RWPE1 (cell line): ENCODE measurements around the gene THTPA.

ENCODE experiments used
- CTCF ChIA-PET: fragments of 350-600 bp; sonication (Branson Sonifier 250); formaldehyde crosslinking; extraction: SDS; loops from one replicate; lab custom pipeline; 2021; lab: Yijun Ruan, JAX
- POLR2A ChIA-PET: fragments of 400-600 bp; formaldehyde crosslinking; extraction: SDS; loops from one replicate; lab custom pipeline; 2020; ENCODE audit warnings: antibody characterized with exemption; ENCODE audit not compliant: low non-redundant PET; lab: Yijun Ruan, JAX
- DNase-seq: peaks from one replicate; pipeline ENCODE4 v3.0.0; 2012; ENCODE audit warnings: low spot score
- H3K27ac ChIP-seq: fragments of 450-650 bp; 2 replicates; pipeline ENCODE4 v1.5.1; 2017
- CTCF ChIP-seq: fragments of 450-650 bp; conservative IDR thresholded peaks from 2 replicates; pipeline ENCODE4 v1.5.1; 2017; ENCODE audit warnings: low read depth, mild to moderate bottlenecking

Gene THTPA

DNA sequence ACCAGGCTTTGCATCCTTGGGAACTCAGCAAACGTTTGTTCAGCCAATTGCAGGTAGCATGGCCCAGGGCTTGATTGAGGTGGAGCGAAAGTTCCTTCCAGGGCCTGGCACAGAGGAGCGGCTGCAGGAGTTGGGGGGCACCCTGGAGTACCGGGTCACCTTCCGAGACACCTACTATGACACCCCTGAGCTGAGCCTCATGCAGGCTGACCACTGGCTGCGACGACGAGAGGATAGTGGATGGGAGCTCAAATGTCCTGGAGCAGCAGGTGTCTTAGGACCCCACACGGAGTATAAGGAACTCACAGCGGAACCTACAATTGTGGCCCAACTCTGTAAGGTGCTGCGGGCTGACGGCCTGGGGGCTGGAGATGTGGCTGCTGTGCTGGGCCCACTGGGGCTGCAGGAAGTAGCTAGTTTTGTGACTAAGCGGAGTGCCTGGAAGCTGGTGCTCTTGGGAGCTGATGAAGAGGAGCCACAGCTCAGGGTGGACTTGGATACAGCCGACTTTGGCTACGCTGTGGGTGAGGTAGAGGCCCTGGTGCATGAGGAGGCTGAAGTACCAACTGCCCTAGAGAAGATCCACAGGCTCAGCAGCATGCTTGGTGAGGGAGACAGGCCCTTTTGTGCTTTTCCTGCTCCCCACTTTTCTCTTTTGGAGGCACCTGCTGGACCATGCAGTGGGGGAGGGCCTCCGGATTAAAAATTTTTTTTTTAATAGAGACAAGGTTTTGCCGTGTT lies 799 bp downstream of the THTPA start:
- no peak for TF ChIP-seq CTCF
- no peak for DNase-seq
- H3K27ac ChIP-seq: peak overlapping the region; percentile 79
- CTCF ChIA-PET: interaction anchor here (0.7 to 1.7 kb wide), 2 partner anchors 10 to 75 kb away, joined by 3 to 7 read pairs; no protein-coding TSS in a partner anchor
- POLR2A ChIA-PET: interaction anchor here (0.6 to 1.2 kb wide), 2 partner anchors 10 to 87 kb away, joined by 3 read pairs; no protein-coding TSS in a partner anchor

DNA sequence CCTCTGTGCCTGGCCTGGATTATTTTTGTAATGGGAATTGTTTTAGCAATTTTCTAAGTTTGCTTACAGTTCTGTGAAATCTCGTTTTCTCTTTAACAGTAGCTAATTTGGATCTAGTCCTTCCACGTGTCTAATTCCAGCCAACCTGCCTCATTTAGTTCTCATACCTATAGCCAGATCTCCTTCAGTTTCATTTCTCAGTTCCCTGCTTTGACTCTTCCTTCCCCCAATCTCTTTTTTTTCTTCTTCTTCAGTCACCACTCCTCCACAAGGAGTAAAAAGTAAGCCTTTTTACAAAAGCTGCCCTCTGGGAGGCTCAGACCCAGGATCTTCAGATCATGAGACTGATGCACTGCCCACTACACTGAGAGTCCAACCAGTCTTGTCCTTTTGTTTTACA lies 1.4 kb downstream of the THTPA start:
- H3K27ac ChIP-seq: peak overlapping the region; percentile 79
- TF ChIP-seq CTCF: no peak
- POLR2A ChIA-PET: interaction anchor here (1.2 kb wide), 1 partner anchor 9 kb away, joined by 3 read pairs; no protein-coding TSS in a partner anchor
- no peak for DNase-seq
- CTCF ChIA-PET: interaction anchor here (0.7 to 1.7 kb wide), 3 partner anchors 10 to 79 kb away, joined by 3 to 9 read pairs (median 7); no protein-coding TSS in a partner anchor

- POLR2A ChIA-PET: interaction anchor here (0.5 kb wide), 1 partner anchor 66 kb away, joined by 3 read pairs; no protein-coding TSS in a partner anchor
- no peak for TF ChIP-seq CTCF
- DNase-seq: no peak
- CTCF ChIA-PET: interaction anchor here (1.0 to 1.7 kb wide), 3 partner anchors 9 to 79 kb away, joined by 5 to 9 read pairs (median 7); no protein-coding TSS in a partner anchor
- H3K27ac ChIP-seq: peak overlapping the region; percentile 33
Observed at GRCh38 chr14:23557946-23558345, 1.9 kb downstream of the THTPA start.

- ChIA-PET CTCF (interaction anchor here (0.6 to 1.9 kb wide), 10 partner anchors 9 to 1263 kb away, joined by 3 to 9 read pairs (median 4); partner anchors contain the start of gene AP1G2), POLR2A (interaction anchor here (0.5 to 1.6 kb wide), 2 partner anchors 67 to 80 kb away, joined by 3 to 5 read pairs; no protein-coding TSS in a partner anchor)
- DNase-seq: no peak
- peak overlapping the region; percentile 33 for H3K27ac ChIP-seq
- no peak for TF ChIP-seq CTCF
Observed at GRCh38 chr14:23558346-23559009, 2.4 kb downstream of the THTPA start.

DNA sequence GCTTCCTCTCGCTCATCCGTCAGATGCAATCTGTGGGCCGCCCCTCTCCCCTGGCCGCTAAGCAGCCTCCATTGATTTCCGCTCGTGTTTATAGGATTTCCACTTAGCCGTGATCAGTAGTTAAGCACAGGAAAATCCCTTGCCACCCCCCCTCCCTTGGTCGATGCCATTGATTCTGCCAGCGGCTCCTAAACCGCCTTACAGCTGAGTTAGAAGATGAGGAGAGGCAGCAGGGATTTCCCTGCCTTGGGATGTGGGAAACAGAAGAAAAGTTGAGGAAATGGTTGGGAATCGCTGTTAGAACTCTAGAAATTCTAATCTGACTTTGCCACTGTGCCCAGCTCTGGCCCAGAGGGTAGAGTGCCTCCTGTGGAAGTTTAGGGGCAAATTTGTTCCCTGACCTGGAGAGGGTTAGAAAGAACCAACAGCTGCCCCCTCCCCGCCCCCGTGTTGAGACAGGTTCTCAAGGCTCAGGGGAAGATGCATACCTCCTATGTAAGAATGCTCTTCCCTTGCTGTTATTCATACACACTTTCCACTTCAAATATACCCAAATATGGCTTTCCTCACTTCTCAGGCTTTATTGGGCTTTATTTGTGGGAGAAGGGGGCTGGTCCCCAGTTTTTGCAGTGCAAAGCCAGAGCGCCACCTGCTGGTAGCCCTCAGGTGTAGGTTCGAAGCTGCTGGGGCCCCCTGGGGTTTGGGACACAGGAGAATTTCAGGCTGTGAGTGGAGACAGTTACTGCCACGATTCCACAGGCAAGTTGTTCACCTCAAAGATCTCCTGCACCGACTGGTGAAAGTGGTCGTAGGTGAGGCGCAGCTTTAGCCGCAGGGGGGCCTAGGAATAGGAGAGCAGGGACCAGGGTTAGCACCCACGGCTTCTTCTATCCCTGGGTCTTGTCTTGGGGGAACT lies 3.2 kb downstream of the THTPA start:
- H3K27ac ChIP-seq: peak overlapping the region; percentile 33
- peak; percentile 93 for TF ChIP-seq CTCF
- DNase-seq: peak; percentile 60
- POLR2A ChIA-PET: interaction anchor here (1.6 kb wide), 1 partner anchor 81 kb away, joined by 5 read pairs; no protein-coding TSS in a partner anchor
- CTCF ChIA-PET: interaction anchor here (0.6 to 2.8 kb wide), 23 partner anchors 8 to 1264 kb away, joined by 3 to 24 read pairs (median 4); partner anchors contain the start of gene AP1G2
